ENCODE results near the gene ERI2. TPM values are rescaled to one million over a fixed set of nuclear protein-coding genes. Genes with fewer than 3 reads are reported as not detected.
A peak's percentile ranks its signal among the peaks of the same experiment; 100 is the strongest.

The ERI2 gene
- total and polyA plus RNA-seq, 2 of the 13 experiments (the other 11 are each of a cell fraction or from before 2014, with no cell fraction given): 17.4 to 41.3 TPM

GRCh38 chr16:20854963-20855362, 48.7 kb upstream of the ERI2 start (continued):
- TF ChIP-seq ZNF574 (CRISPR knock-in tag; IDR thresholded peaks at IDR 0.05) (no peak), CREBL2 (CRISPR knock-in tag; IDR thresholded peaks at IDR 0.05; ENCODE audit: borderline replicate concordance) (no peak), NFE2 (CRISPR knock-in tag; IDR thresholded peaks at IDR 0.05) (no peak), PHF5A (CRISPR knock-in tag; IDR thresholded peaks at IDR 0.05; ENCODE audit: low read depth, unreplicated experiment) (no peak), POGZ (CRISPR knock-in tag; IDR thresholded peaks at IDR 0.05) (no peak), ZSCAN22 (CRISPR knock-in tag; IDR thresholded peaks at IDR 0.05) (no peak), MIXL1 (CRISPR knock-in tag; IDR thresholded peaks at IDR 0.05) (no peak), ZFYVE20 (CRISPR knock-in tag; IDR thresholded peaks at IDR 0.05; ENCODE audit: borderline replicate concordance, low read depth) (no peak), NR2F6 (IDR thresholded peaks at IDR 0.05) (peak; percentile 65), NR2F6 (CRISPR knock-in tag; IDR thresholded peaks at IDR 0.05) (no peak), SRSF1 (optimal IDR thresholded peaks at IDR 0.05; ENCODE audit: low read depth, low read length) (no peak), ZNF597 (CRISPR knock-in tag; IDR thresholded peaks at IDR 0.05) (no peak), ZHX2 (IDR thresholded peaks at IDR 0.05; ENCODE audit: low read depth) (no peak), ZHX2 (CRISPR knock-in tag; IDR thresholded peaks at IDR 0.05; ENCODE audit: borderline replicate concordance) (no peak), ISL2 (CRISPR knock-in tag; IDR thresholded peaks at IDR 0.05) (peak; percentile 82), ZBTB42 (CRISPR knock-in tag; IDR thresholded peaks at IDR 0.05) (no peak), FOXM1 (CRISPR knock-in tag; IDR thresholded peaks at IDR 0.05) (no peak)
- TF ChIP-seq, protein P1, sequence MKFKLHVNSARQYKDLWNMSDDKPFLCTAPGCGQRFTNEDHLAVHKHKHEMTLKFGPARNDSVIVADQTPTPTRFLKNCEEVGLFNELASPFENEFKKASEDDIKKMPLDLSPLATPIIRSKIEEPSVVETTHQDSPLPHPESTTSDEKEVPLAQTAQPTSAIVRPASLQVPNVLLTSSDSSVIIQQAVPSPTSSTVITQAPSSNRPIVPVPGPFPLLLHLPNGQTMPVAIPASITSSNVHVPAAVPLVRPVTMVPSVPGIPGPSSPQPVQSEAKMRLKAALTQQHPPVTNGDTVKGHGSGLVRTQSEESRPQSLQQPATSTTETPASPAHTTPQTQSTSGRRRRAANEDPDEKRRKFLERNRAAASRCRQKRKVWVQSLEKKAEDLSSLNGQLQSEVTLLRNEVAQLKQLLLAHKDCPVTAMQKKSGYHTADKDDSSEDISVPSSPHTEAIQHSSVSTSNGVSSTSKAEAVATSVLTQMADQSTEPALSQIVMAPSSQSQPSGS (CRISPR knock-in tag; IDR thresholded peaks at IDR 0.05): no peak
- TF ChIP-seq, protein P2, sequence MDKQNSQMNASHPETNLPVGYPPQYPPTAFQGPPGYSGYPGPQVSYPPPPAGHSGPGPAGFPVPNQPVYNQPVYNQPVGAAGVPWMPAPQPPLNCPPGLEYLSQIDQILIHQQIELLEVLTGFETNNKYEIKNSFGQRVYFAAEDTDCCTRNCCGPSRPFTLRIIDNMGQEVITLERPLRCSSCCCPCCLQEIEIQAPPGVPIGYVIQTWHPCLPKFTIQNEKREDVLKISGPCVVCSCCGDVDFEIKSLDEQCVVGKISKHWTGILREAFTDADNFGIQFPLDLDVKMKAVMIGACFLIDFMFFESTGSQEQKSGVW (CRISPR knock-in tag; IDR thresholded peaks at IDR 0.05; ENCODE audit: borderline replicate concordance): no peak

All from HepG2 (cell line).